ENCODE results near the gene GMEB2.

GRCh38 chr20:63673951-63674350 lies 47.0 kb upstream of the GMEB2 start:
- TF ChIP-seq CTCF (IDR thresholded peaks at IDR 0.05) (no peak), EZH2phosphoT487 (IDR thresholded peaks at IDR 0.05; ENCODE audit: borderline replicate concordance, low read depth) (no peak), CHD2 (IDR thresholded peaks at IDR 0.05; ENCODE audit: low read length, partially characterized antibody) (no peak), NFIC (IDR thresholded peaks at IDR 0.05; ENCODE audit: borderline replicate concordance) (no peak), GABPA (IDR thresholded peaks at IDR 0.05; ENCODE audit: low read depth) (no peak)
